A549 (cell line): Measurements from ENCODE around the gene EARS2.

Source experiments
- RAD21 ChIP-seq, 2 experiments: fragments of >200 bp in 1 of 2; sonication (Bioruptor Twin) in 1 of 2; formaldehyde crosslinking in 1 of 2; IDR thresholded peaks in 1 of 2; conservative IDR thresholded peaks in 1 of 2; 2 replicates in 1 of 2; 3 replicates in 1 of 2; pipeline ENCODE4 v1.6.1; 2012 to 2018; ENCODE audit warnings: inconsistent platforms in 1 of 2
- TF ChIP-seq, protein P1 (sequence below): fragments of >200 bp; sonication (Bioruptor Twin); formaldehyde crosslinking; IDR thresholded peaks from 3 replicates; pipeline ENCODE4 v1.5.1; 2016
- TF ChIP-seq, protein P2 (sequence below): fragments of >200 bp; sonication (Bioruptor Twin); formaldehyde crosslinking; IDR thresholded peaks from 3 replicates; pipeline ENCODE4 v1.6.1; 2016

DNA sequence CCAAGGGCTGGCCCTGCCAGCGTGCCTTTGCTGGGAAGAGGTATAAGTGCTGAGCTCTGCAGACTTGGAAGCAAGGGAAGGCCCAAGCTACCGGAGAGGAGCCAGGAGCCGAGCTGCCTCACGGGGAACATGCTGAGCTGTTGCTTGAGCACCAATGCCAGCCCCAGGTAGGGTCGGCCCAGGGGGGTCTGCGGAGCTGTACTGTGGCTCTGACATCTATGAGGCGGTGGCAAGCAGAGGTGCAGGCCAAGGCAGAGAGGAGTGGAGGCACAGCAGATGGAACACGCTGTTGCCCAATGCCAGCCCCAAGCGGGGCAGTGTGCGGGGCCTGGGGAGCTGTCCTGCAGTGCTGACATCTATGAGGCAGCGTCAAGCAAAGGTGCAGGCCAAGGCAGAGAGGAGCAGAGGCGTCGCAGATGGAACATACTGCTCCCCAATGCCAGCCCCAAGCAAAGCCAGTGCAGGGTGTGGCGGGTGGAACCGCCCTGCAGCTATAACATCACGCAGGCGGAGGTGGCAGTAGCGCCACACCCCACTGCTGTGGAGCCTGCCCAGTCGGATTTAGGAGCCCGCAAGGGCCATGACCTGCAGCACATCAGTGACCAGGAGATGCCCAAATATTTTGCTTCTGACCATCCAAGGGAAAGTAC, 56.8 kb downstream of the EARS2 start:
- TF ChIP-seq, protein P1, sequence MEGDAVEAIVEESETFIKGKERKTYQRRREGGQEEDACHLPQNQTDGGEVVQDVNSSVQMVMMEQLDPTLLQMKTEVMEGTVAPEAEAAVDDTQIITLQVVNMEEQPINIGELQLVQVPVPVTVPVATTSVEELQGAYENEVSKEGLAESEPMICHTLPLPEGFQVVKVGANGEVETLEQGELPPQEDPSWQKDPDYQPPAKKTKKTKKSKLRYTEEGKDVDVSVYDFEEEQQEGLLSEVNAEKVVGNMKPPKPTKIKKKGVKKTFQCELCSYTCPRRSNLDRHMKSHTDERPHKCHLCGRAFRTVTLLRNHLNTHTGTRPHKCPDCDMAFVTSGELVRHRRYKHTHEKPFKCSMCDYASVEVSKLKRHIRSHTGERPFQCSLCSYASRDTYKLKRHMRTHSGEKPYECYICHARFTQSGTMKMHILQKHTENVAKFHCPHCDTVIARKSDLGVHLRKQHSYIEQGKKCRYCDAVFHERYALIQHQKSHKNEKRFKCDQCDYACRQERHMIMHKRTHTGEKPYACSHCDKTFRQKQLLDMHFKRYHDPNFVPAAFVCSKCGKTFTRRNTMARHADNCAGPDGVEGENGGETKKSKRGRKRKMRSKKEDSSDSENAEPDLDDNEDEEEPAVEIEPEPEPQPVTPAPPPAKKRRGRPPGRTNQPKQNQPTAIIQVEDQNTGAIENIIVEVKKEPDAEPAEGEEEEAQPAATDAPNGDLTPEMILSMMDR = no peak
- TF ChIP-seq, protein P2, sequence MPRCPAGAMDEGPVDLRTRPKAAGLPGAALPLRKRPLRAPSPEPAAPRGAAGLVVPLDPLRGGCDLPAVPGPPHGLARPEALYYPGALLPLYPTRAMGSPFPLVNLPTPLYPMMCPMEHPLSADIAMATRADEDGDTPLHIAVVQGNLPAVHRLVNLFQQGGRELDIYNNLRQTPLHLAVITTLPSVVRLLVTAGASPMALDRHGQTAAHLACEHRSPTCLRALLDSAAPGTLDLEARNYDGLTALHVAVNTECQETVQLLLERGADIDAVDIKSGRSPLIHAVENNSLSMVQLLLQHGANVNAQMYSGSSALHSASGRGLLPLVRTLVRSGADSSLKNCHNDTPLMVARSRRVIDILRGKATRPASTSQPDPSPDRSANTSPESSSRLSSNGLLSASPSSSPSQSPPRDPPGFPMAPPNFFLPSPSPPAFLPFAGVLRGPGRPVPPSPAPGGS = no peak
- no peak for TF ChIP-seq RAD21 (conservative IDR thresholded peaks at IDR 0.05 in 1 of 2, IDR thresholded peaks at IDR 0.05 in 1 of 2)
